ENCODE data around the gene APH1B.
"Not testable (repeated sequence)": the region's sequence is repeated elsewhere in the genome, so short reads cannot be mapped to it uniquely, and the experiment has no call there.

Gene APH1B

GRCh38 chr15:63277038-63277892 is at the start of gene APH1B:
APH1B (plus strand) TSS chr15:63277605; CDS start chr15:63277624, 19 bp downstream.
- no peak for DNase-seq (ENCODE audit: low read depth)

GRCh38 chr15:63227689-63228088 is 49.7 kb upstream of the APH1B start:
- no peak for DNase-seq (ENCODE audit: low read depth)

GRCh38 chr15:63231206-63231605 is 46.2 kb upstream of the APH1B start:
- no peak for DNase-seq (ENCODE audit: low read depth)

GRCh38 chr15:63231706-63232105 is 45.7 kb upstream of the APH1B start:
- DNase-seq (ENCODE audit: low read depth) = no peak

- no peak for DNase-seq (ENCODE audit: low read depth)
Observed at GRCh38 chr15:63232405-63232804, 45.0 kb upstream of the APH1B start.

GRCh38 chr15:63232943-63233342 is 44.5 kb upstream of the APH1B start:
- no peak for DNase-seq (ENCODE audit: low read depth)

GRCh38 chr15:63233667-63234423 is 43.6 kb upstream of the APH1B start:
- DNase-seq (ENCODE audit: low read depth) = peak; percentile 76

- DNase-seq (ENCODE audit: low read depth) = no peak
Observed at GRCh38 chr15:63234451-63234870, 42.9 kb upstream of the APH1B start.

GRCh38 chr15:63236272-63236671 is 41.1 kb upstream of the APH1B start:
- DNase-seq (ENCODE audit: low read depth) = no peak

- not testable (repeated sequence) for DNase-seq (ENCODE audit: low read depth)
Observed at GRCh38 chr15:63237086-63237485, 40.3 kb upstream of the APH1B start.

- no peak for DNase-seq (ENCODE audit: low read depth)
Observed at GRCh38 chr15:63238171-63238570, 39.2 kb upstream of the APH1B start.

- no peak for DNase-seq (ENCODE audit: low read depth)
Observed at GRCh38 chr15:63238796-63239195, 38.6 kb upstream of the APH1B start.

- DNase-seq (ENCODE audit: low read depth) = no peak
Observed at GRCh38 chr15:63240109-63240508, 37.3 kb upstream of the APH1B start.

GRCh38 chr15:63241316-63241715 is 36.1 kb upstream of the APH1B start:
- no peak for DNase-seq (ENCODE audit: low read depth)

- DNase-seq (ENCODE audit: low read depth) = no peak
Observed at GRCh38 chr15:63243101-63243500, 34.3 kb upstream of the APH1B start.

GRCh38 chr15:63243776-63244175 is 33.6 kb upstream of the APH1B start:
- DNase-seq (ENCODE audit: low read depth) = no peak

GRCh38 chr15:63244399-63244798 is 33.0 kb upstream of the APH1B start:
- no peak for DNase-seq (ENCODE audit: low read depth)

- DNase-seq (ENCODE audit: low read depth) = no peak
Observed at GRCh38 chr15:63244976-63245645, 32.3 kb upstream of the APH1B start.

GRCh38 chr15:63246691-63247469 is 30.5 kb upstream of the APH1B start:
- DNase-seq (ENCODE audit: low read depth) = no peak

- DNase-seq (ENCODE audit: low read depth) = peak; percentile 94
Observed at GRCh38 chr15:63250312-63250965, 27.0 kb upstream of the APH1B start.

GRCh38 chr15:63251701-63252100 is 25.7 kb upstream of the APH1B start:
- DNase-seq (ENCODE audit: low read depth) = no peak
